Measurements from ENCODE around the gene CPT1B. TPM values are rescaled to one million over a fixed set of nuclear protein-coding genes. Genes with fewer than 3 reads are reported as not detected.
A peak's percentile ranks its signal among the peaks of the same experiment; 100 is the strongest.
"Not testable (repeated sequence)": the region's sequence is repeated elsewhere in the genome, so short reads cannot be mapped to it uniquely, and the experiment has no call there.

Gene CPT1B
- total RNA-seq, 2 donors from 2014 or later, result 83.5 to 105 TPM

GRCh38 chr22:50620593-50621355 is 42.5 kb upstream of the CPT1B start:
- no peak for TF ChIP-seq CTCF (conservative IDR thresholded peaks at IDR 0.05)
- Mint-ChIP-seq H3K36me3 (ENCODE audit: low read depth) (no peaks in the 10 kb centered on the region), H3K4me3 (peak overlapping the region; percentile 39), H3K4me1 (peaks cover 7% of the 10 kb centered on the region), H3K27ac (no peak overlapping the region), H3K9me3 (no peaks in the 10 kb centered on the region), H3K27me3 (ENCODE audit: insufficient read depth) (peaks cover 22% of the 10 kb centered on the region)
- Histone ChIP-seq H3K27ac (ENCODE audit: low read depth, low read length) (no peak overlapping the region), H3K4me1 (ENCODE audit: control insufficient read depth, insufficient read depth, low read length) (no peaks in the 10 kb centered on the region), H3K27me3 (ENCODE audit: control insufficient read depth, insufficient read depth, low read length, poor library complexity, severe bottlenecking) (peaks cover 25% of the 10 kb centered on the region), H3K9me3 (ENCODE audit: control insufficient read depth, low read length) (no peaks in the 10 kb centered on the region), H3K4me3 (ENCODE audit: low read length) (peak overlapping the region; percentile 65), H3K36me3 (ENCODE audit: control insufficient read depth, insufficient read depth, low read length) (no peaks in the 10 kb centered on the region), H3K9ac (ENCODE audit: extremely low read depth, low read length, poor library complexity, severe bottlenecking) (no peak overlapping the region)
- DNase-seq, result peak; percentile 94
- 54 to 60% methylated on average over 18 to 25 of the region's 25 CpGs for WGBS, 2 experiments (ENCODE audit: insufficient coverage in 1 of 2, insufficient read length in 1 of 2)

- peaks cover 17% of the 10 kb centered on the region for H3K27me3 ChIP-seq (ENCODE audit: control insufficient read depth, insufficient read depth, low read length, poor library complexity, severe bottlenecking)
- H3K9ac ChIP-seq (ENCODE audit: extremely low read depth, low read length, poor library complexity, severe bottlenecking); H3K4me3 ChIP-seq (ENCODE audit: low read length); H3K27ac Mint-ChIP-seq; H3K27ac ChIP-seq (ENCODE audit: low read depth, low read length); H3K9me3 ChIP-seq (ENCODE audit: control insufficient read depth, low read length); DNase-seq; H3K4me1 Mint-ChIP-seq; H3K36me3 ChIP-seq (ENCODE audit: control insufficient read depth, insufficient read depth, low read length); H3K4me3 Mint-ChIP-seq; H3K36me3 Mint-ChIP-seq (ENCODE audit: low read depth); H3K9me3 Mint-ChIP-seq; H3K4me1 ChIP-seq (ENCODE audit: control insufficient read depth, insufficient read depth, low read length): not testable (repeated sequence)
- H3K27me3 Mint-ChIP-seq (ENCODE audit: insufficient read depth), result peaks cover 52% of the 10 kb centered on the region
- 83 to 98% methylated on average over 2 to 3 of the region's 3 CpGs for WGBS, 2 experiments (ENCODE audit: insufficient coverage in 1 of 2, insufficient read length in 1 of 2)
Measured at GRCh38 chr22:50614296-50614695, 36.1 kb upstream of the CPT1B start.

- Histone ChIP-seq H3K9ac (ENCODE audit: extremely low read depth, low read length, poor library complexity, severe bottlenecking) (no peak overlapping the region), H3K27me3 (ENCODE audit: control insufficient read depth, insufficient read depth, low read length, poor library complexity, severe bottlenecking) (peaks cover 15% of the 10 kb centered on the region), H3K27ac (ENCODE audit: low read depth, low read length) (no peak overlapping the region), H3K4me1 (ENCODE audit: control insufficient read depth, insufficient read depth, low read length) (no peaks in the 10 kb centered on the region), H3K9me3 (ENCODE audit: control insufficient read depth, low read length) (no peaks in the 10 kb centered on the region), H3K36me3 (ENCODE audit: control insufficient read depth, insufficient read depth, low read length) (no peaks in the 10 kb centered on the region), H3K4me3 (ENCODE audit: low read length) (no peak overlapping the region)
- peak; percentile 76 for DNase-seq
- no peak overlapping the region for H3K27ac Mint-ChIP-seq
- H3K27me3 Mint-ChIP-seq (ENCODE audit: insufficient read depth), result peaks cover 55% of the 10 kb centered on the region
- H3K4me1 Mint-ChIP-seq, result no peaks in the 10 kb centered on the region
- 87 to 90% methylated on average over 16 to 22 of the region's 22 CpGs for WGBS, 2 experiments (ENCODE audit: insufficient coverage in 1 of 2, insufficient read length in 1 of 2)
- TF ChIP-seq CTCF (conservative IDR thresholded peaks at IDR 0.05), result no peak
- no peaks in the 10 kb centered on the region for H3K9me3 Mint-ChIP-seq
- no peaks in the 10 kb centered on the region for H3K36me3 Mint-ChIP-seq (ENCODE audit: low read depth)
- H3K4me3 Mint-ChIP-seq, result no peak overlapping the region
Measured at GRCh38 chr22:50613291-50613981, 35.2 kb upstream of the CPT1B start.

Measured in endodermal cell (in vitro differentiated cells).